Lung (tissue), 12 donors: ENCODE data around the gene RASA3. TPM values are rescaled to one million over a fixed set of nuclear protein-coding genes. Genes with fewer than 3 reads are reported as not detected.

ENCODE experiments used
- ATAC-seq: fragments of 200-7000 bp; cut with Tn5 transposase; one replicate; pipeline ENCODE4 v1.9.1; 2020; ENCODE audit warnings: moderate number of reproducible peaks; ENCODE audit not compliant: insufficient read depth, low FRiP score
- DNase-seq, 3 donors: peaks; one replicate each; pipeline ENCODE4 v3.0.0-alpha.2; 2013 to 2017
- H3K27ac ChIP-seq, 2 donors: one replicate each; pipeline ENCODE4 v1.5.1; 2013; ENCODE audit warnings: mild to moderate bottlenecking in 2 of 2, moderate library complexity in 2 of 2, control low read depth in 1 of 2, inconsistent platforms in 1 of 2, low read depth in 1 of 2, low read length in 1 of 2
- H3K27me3 ChIP-seq, 3 donors: one replicate each; pipeline ENCODE4 v1.5.1; 2013; ENCODE audit warnings: low read length in 2 of 3; ENCODE audit not compliant: control insufficient read depth in 3 of 3, insufficient read depth in 3 of 3
- H3K36me3 ChIP-seq, 4 donors: one replicate each; pipeline ENCODE4 v1.5.1; 2013; ENCODE audit warnings: low read length in 4 of 4, mild to moderate bottlenecking in 1 of 4, moderate library complexity in 1 of 4; ENCODE audit not compliant: control insufficient read depth in 4 of 4, insufficient read depth in 4 of 4
- H3K4me1 ChIP-seq, 5 donors: one replicate each; pipeline ENCODE4 v1.5.1; 2013; ENCODE audit warnings: low read length in 5 of 5, mild to moderate bottlenecking in 2 of 5, moderate library complexity in 1 of 5; ENCODE audit not compliant: control insufficient read depth in 5 of 5, insufficient read depth in 5 of 5
- H3K4me3 ChIP-seq: one replicate; pipeline ENCODE4 v1.5.1; 2013; ENCODE audit warnings: mild to moderate bottlenecking, control low read depth, moderate library complexity
- H3K9ac ChIP-seq, 2 donors: one replicate each; pipeline ENCODE4 v1.5.1; 2013; ENCODE audit warnings: low read length in 2 of 2, control low read depth in 1 of 2; ENCODE audit not compliant: insufficient read depth in 1 of 2
- H3K9me3 ChIP-seq, 4 donors: one replicate each; pipeline ENCODE4 v1.5.1; 2013; ENCODE audit warnings: low read length in 3 of 4, mild to moderate bottlenecking in 1 of 4, moderate library complexity in 1 of 4; ENCODE audit not compliant: control insufficient read depth in 4 of 4, insufficient read depth in 3 of 4
- CTCF ChIP-seq: IDR thresholded peaks from 2 replicates; pipeline ENCODE4 v1.5.1; 2012; ENCODE audit warnings: mild to moderate bottlenecking; ENCODE audit errors: control extremely low read depth, extremely low read depth
- WGBS, 2 donors: extraction: QIAGEN DNeasy Blood & Tissue Kit; methylation state at CpG; one replicate each; pipeline ENCODE4 v1.1.7; 2013; 5-methylcytosine and 5-hydroxymethylcytosine counted together
- polyA plus RNA-seq, 2 donors: library from polyadenylated mRNA; stranded (reverse); fragments of 200-250 nt; gene quantifications; one replicate each; pipeline ENCODE4 v1.2.1, GENCODE V29; 2013
- total RNA-seq, 2 donors: library from RNA; depleted of rRNA in 1 of 2; stranded (reverse); fragments of >200 nt in 1 of 2; gene quantifications; one replicate each; pipeline ENCODE4 v1.2.1, GENCODE V29; 2014 to 2021
- donor health status: control.
- donor health status: control.
- donor health status: Bipolar disorder and iron deficiency.
- donor health status: healthy.
- donor health status: DM: yes; HTN: yes; CAD: no.

The RASA3 gene
- total and polyA plus RNA-seq, 4 donors, result 7.4 to 22.8 (median 16.2) TPM

GRCh38 chr13:114002771-114003321 is 129.6 kb downstream of the RASA3 start:
- H3K36me3 ChIP-seq, result peaks cover 0 to 23% (median 0%) of the 10 kb centered on the region in 4 donors
- no peak for TF ChIP-seq CTCF
- H3K4me1 ChIP-seq, result peaks cover 0 to 8% (median 1%) of the 10 kb centered on the region in 5 donors
- H3K9me3 ChIP-seq, result no peaks in the 10 kb centered on the region
- ATAC-seq, result no peak
- 91 to 95% methylated on average over 24 of the region's 24 CpGs for WGBS, 2 donors
- no peak for DNase-seq
- H3K9ac ChIP-seq, result no peak overlapping the region
- no peaks in the 10 kb centered on the region for H3K27me3 ChIP-seq
- no peak overlapping the region for H3K4me3 ChIP-seq
- no peak overlapping the region for H3K27ac ChIP-seq

- Histone ChIP-seq H3K36me3 (peaks cover 0 to 23% (median 0%) of the 10 kb centered on the region in 4 donors), H3K27me3 (no peaks in the 10 kb centered on the region), H3K9ac (no peak overlapping the region), H3K27ac (no peak overlapping the region), H3K9me3 (no peaks in the 10 kb centered on the region), H3K4me1 (peaks cover 0 to 12% (median 4%) of the 10 kb centered on the region in 5 donors), H3K4me3 (no peak overlapping the region)
- WGBS, 2 donors, result 86 to 92% methylated on average over 27 of the region's 27 CpGs
- no peak for ATAC-seq
- TF ChIP-seq CTCF, result no peak
- no peak for DNase-seq
Measured at GRCh38 chr13:114002009-114002544, 130.3 kb downstream of the RASA3 start.

GRCh38 chr13:114001331-114002008 is 131.0 kb downstream of the RASA3 start:
- 93% methylated on average over 45 to 46 of the region's 46 CpGs for WGBS, 2 donors
- H3K9ac ChIP-seq, result no peak overlapping the region
- ATAC-seq, result no peak

More at GRCh38 chr13:114001331-114002008, 131.0 kb downstream of the RASA3 start:
- H3K27ac ChIP-seq, result no peak overlapping the region
- H3K4me3 ChIP-seq, result no peak overlapping the region
- peaks cover 0 to 29% (median 0%) of the 10 kb centered on the region in 4 donors for H3K36me3 ChIP-seq
- TF ChIP-seq CTCF, result no peak
- H3K9me3 ChIP-seq, result no peaks in the 10 kb centered on the region
- H3K4me1 ChIP-seq, result peaks cover 0 to 12% (median 4%) of the 10 kb centered on the region in 5 donors
- H3K27me3 ChIP-seq, result no peaks in the 10 kb centered on the region
- no peak for DNase-seq
